ENCODE measurements around the gene BCL7B. TPM values are rescaled to one million over a fixed set of nuclear protein-coding genes. Genes with fewer than 3 reads are reported as not detected.

The BCL7B gene
- total RNA-seq, 1 donor from 2014 or later, result 68.6 TPM

DNA sequence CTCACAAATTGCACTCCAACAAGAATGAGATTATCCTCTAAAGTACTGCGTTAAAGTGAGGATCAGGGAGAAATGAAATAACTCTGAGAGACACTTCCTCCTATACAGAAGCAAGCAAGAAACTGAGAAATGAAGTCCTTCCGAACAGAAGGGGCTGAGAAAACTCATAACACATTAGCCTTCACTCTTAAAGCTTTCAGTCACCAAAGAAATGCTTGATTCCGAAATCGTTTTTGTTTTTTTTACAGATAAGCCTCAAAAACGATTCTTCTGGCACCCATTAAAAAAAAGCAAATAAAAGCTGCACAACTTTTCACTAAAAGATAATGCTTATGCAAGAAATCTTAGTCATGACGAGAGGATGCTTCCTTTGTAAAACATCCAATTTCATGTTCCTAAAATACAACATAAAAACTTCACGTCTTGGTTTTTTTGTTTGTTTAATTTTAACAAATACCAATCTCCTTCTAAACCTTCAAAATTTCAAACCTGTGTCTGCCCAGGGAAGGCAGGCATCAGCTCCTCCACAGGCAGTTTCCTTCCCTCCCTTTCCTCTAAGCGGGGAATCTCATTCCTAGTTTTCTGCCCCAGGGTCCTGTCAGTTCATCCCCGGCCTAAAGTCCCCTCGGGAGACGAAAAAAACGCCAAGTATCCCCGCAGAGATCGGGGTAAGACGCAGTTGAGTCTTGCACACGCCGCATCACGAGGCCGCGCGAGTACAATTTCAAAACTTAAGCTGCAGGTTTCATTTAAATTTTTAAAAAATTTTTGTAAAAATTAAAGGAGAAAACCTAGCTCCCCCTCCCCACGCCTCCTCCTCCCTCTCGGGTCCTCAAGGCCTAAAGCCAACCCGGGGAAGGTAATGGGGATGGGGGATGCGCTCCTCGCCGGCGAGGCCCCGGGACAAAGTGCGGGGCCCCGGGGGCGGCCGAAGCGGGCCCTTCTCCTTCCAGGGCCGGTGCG is 36.5 kb downstream of the BCL7B start:
- no peaks in the 10 kb centered on the region for H3K27me3 Mint-ChIP-seq (ENCODE audit: low read depth)
- peak overlapping the region; percentile 91 for H3K27ac Mint-ChIP-seq
- H3K9me3 Mint-ChIP-seq, result no peaks in the 10 kb centered on the region
- H3K4me3 Mint-ChIP-seq (ENCODE audit: low read depth), result peak overlapping the region; percentile 98
- DNase-seq (ENCODE audit: low spot score), result no peak
- peaks cover 46% of the 10 kb centered on the region for H3K36me3 Mint-ChIP-seq (ENCODE audit: low read depth)
- peaks cover 50% of the 10 kb centered on the region for H3K4me1 Mint-ChIP-seq (ENCODE audit: low read depth)
- intact Hi-C loops (cut with micrococcal nuclease), result no loop called here

DNA sequence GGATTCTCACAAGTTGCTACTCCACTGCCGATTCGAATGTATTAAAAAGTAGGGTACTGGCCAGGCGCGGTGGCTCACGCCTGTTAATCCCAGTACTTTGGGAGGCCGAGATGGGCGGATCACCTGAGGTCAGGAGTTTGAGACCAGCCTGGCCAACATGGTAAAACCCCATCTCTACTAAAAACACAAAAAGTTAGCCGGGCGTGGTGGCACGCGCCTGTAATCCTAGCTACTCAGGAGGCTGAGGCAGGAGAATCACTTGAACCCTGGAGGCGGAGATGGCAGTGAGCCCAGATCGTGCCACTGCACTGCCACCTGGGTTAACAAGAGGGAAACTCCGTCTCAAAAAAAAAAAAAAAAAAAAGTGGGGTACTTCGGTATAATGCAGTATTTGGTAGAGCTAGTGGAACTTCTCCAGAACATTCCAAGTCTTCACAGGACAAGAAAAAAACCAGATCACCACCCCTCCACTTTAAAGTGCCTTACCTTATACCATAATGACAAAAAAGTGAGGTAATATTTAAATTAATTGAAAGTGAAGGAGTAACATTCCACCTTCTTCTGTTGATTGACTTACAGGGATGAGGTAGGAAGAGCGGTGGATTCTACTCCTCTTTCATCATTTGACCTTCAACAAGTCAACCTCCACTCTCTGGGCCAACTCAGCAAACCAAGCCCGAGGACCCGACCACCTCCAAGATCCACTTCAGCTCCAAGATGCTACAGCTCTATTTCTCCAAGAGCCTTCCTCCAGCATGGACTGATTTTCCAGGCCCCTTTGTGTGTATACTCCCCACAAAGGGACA is 37.4 kb downstream of the BCL7B start:
- Mint-ChIP-seq H3K4me3 (ENCODE audit: low read depth) (peak overlapping the region; percentile 98), H3K9me3 (no peaks in the 10 kb centered on the region), H3K27ac (peak overlapping the region; percentile 91), H3K4me1 (ENCODE audit: low read depth) (peaks cover 45% of the 10 kb centered on the region), H3K36me3 (ENCODE audit: low read depth) (peaks cover 49% of the 10 kb centered on the region), H3K27me3 (ENCODE audit: low read depth) (no peaks in the 10 kb centered on the region)
- intact Hi-C loops (cut with micrococcal nuclease), result no loop called here
- no peak for DNase-seq (ENCODE audit: low spot score)

DNA sequence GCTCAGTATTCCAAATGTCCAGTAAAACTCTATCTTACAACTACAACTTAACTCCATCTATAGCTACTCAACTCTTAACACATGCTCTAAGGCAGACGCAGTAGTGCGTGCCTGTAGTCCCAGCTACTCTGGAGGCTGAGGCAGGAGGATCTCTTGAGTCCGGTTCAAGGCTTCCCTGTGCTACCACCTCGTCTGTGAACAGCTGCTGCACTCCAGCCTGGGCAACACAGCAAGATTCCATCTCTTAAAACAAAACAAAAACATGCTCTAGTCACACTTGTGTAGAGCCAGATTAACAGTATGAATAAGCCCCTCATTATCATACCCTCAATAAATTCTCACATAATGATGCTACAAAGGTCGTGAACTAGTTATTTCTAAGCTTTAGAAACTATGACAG is 39.0 kb downstream of the BCL7B start:
- Mint-ChIP-seq H3K36me3 (ENCODE audit: low read depth) (peaks cover 60% of the 10 kb centered on the region), H3K4me1 (ENCODE audit: low read depth) (peaks cover 43% of the 10 kb centered on the region), H3K27ac (peak overlapping the region; percentile 65), H3K9me3 (no peaks in the 10 kb centered on the region), H3K27me3 (ENCODE audit: low read depth) (no peaks in the 10 kb centered on the region), H3K4me3 (ENCODE audit: low read depth) (peak overlapping the region; percentile 98)
- intact Hi-C loops (cut with micrococcal nuclease), result no loop called here
- no peak for DNase-seq (ENCODE audit: low spot score)

DNA sequence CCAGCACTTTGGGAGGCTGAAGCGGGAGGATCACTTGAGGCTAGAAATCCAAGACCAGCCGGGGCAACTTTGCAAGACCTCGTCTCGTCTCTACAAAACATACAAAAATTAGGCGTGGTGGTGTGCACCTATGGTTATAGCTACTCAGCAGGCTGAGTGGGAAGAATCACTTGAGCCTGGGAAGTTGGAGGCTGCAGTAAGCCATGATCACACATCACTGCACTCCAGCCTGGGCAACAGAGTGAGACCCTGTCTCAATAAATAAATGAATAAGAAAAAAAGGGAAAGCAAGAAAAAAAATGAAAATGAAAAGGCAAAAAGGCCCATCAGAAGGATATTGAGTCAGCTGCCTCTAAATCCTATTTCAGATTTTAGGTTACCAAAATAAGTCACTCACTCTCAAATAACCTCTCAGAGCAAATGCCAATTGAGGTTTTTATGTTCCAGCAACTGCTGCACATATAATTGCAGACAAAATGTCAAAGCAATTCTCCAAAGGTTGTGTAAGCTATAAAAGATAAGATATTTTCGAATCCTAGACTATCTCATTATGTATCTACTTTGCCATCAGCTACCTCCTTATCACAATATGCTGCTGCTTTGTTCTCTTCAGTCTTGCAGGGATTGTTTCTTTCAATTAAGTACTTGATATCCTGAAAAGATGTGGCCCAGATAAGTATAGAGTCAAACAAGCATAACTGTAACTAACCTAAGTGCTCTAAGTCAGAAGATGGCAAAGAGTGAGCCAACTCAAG is 40.1 kb downstream of the BCL7B start:
- H3K4me1 Mint-ChIP-seq (ENCODE audit: low read depth), result peaks cover 43% of the 10 kb centered on the region
- H3K36me3 Mint-ChIP-seq (ENCODE audit: low read depth), result peaks cover 68% of the 10 kb centered on the region
- no peak for DNase-seq (ENCODE audit: low spot score)
- H3K27ac Mint-ChIP-seq, result peak overlapping the region; percentile 69
- no peaks in the 10 kb centered on the region for H3K27me3 Mint-ChIP-seq (ENCODE audit: low read depth)
- intact Hi-C loops (cut with micrococcal nuclease), result no loop called here
- H3K9me3 Mint-ChIP-seq, result no peaks in the 10 kb centered on the region
- H3K4me3 Mint-ChIP-seq (ENCODE audit: low read depth), result peak overlapping the region; percentile 13

DNA sequence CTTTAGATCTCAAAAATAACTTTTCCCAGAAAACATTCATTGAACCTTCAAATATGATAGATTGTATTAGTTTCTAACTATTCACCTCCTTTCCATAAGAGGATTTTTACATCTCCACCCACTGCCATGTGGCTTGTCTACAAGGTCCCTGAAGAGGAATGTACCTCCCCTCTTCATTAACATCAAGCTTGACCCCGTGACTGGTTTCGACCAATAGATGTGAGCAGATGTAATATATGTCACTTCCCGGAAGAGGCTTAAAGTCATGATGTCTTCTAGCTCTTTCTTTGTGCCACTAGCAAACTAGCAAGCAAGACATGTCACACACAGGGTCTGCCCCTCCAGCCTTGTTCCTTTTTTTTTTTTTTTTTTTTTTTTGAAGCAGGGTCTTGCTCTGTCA is 42.3 kb downstream of the BCL7B start:
- no peak overlapping the region for H3K27ac Mint-ChIP-seq
- no peaks in the 10 kb centered on the region for H3K27me3 Mint-ChIP-seq (ENCODE audit: low read depth)
- H3K4me1 Mint-ChIP-seq (ENCODE audit: low read depth), result peaks cover 38% of the 10 kb centered on the region
- H3K9me3 Mint-ChIP-seq, result no peaks in the 10 kb centered on the region
- no peak overlapping the region for H3K4me3 Mint-ChIP-seq (ENCODE audit: low read depth)
- intact Hi-C loops (cut with micrococcal nuclease), result no loop called here
- peaks cover 74% of the 10 kb centered on the region for H3K36me3 Mint-ChIP-seq (ENCODE audit: low read depth)
- DNase-seq (ENCODE audit: low spot score), result no peak

DNA sequence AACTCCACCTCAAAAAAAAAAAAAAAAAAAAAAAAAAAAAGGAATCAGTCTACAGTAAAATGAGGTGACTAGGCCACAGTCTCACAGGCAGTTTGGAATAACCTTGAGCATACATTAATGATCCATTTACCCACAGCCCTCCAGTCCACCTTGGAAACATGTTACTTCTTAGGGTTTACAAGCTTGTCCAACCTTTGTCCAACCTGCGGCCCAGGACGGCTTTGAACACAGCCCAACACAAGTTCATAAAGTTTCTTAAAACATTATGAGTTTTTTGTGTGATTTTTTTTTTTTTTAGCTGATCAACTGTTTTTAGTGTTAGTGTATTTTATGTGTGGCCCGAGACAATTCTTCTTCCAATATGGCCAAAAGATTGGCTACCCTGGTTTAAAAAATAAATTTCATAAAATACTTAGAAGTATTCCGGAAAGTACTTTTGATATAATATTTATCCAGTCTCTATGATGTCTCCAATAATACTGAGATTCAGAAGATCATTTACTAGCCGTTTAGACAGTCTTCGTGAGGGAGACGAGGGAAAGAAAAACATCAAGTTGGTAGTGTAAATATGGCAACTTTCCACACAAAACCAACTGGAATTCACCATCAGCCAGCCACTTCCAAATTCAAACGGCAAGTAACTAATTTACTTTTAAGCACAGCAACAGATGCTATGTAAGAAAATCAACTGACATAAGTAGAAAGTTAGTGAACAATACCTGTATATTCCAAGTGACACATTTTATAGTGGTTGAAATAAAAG is 45.3 kb downstream of the BCL7B start:
- intact Hi-C loops (cut with micrococcal nuclease), result no loop called here
- Mint-ChIP-seq H3K27ac (no peak overlapping the region), H3K4me3 (ENCODE audit: low read depth) (no peak overlapping the region), H3K27me3 (ENCODE audit: low read depth) (no peaks in the 10 kb centered on the region), H3K4me1 (ENCODE audit: low read depth) (peaks cover 12% of the 10 kb centered on the region), H3K9me3 (no peaks in the 10 kb centered on the region), H3K36me3 (ENCODE audit: low read depth) (peaks cover 72% of the 10 kb centered on the region)
- DNase-seq (ENCODE audit: low spot score), result no peak

DNA sequence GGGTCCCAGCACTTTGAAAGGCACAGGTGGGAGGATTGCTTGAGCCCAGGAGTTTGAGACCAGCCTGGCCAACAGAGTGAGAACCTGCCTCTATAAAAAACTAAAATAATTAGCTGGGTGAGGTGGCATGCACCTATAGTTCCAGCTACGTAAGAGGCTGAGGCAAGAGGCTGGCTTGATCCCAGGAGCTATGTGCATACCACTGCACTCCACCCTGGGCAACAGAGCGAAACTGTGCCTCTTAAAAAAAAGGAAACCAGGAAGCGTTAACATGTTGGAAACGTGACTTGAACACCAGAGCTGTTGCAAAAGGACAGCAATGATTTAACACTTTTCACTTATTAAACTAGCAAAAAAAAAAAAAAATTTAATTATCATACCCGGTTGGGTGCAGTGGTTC is 48.0 kb downstream of the BCL7B start:
- Mint-ChIP-seq H3K27ac (no peak overlapping the region), H3K36me3 (ENCODE audit: low read depth) (peaks cover 75% of the 10 kb centered on the region), H3K4me1 (ENCODE audit: low read depth) (peaks cover 6% of the 10 kb centered on the region), H3K9me3 (no peaks in the 10 kb centered on the region), H3K27me3 (ENCODE audit: low read depth) (no peaks in the 10 kb centered on the region), H3K4me3 (ENCODE audit: low read depth) (no peak overlapping the region)
- no peak for DNase-seq (ENCODE audit: low spot score)
- intact Hi-C loops (cut with micrococcal nuclease), result no loop called here

DNA sequence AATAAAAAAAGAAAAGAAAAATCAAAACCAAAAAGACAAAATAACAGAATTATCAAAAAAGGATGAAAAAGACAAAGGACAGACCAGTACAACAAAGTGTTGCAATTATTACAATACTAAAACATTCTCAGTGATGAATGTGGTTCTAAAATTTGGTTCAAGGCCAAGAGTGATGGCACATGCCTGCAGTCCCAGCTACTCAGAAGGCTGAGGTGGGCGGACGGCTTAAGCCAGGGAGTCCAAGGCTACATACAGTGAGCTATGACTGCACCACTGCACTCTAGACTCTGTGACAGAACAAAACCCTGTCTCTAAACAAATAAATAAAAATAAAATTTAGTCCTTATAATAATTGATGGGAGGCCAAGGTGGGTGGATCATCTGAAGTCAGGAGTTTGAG is 49.9 kb downstream of the BCL7B start:
- DNase-seq (ENCODE audit: low spot score), result no peak
- peaks cover 74% of the 10 kb centered on the region for H3K36me3 Mint-ChIP-seq (ENCODE audit: low read depth)
- H3K27ac Mint-ChIP-seq, result no peak overlapping the region
- intact Hi-C loops (cut with micrococcal nuclease), result no loop called here
- H3K27me3 Mint-ChIP-seq (ENCODE audit: low read depth), result no peaks in the 10 kb centered on the region
- H3K4me1 Mint-ChIP-seq (ENCODE audit: low read depth), result no peaks in the 10 kb centered on the region
- H3K4me3 Mint-ChIP-seq (ENCODE audit: low read depth), result no peak overlapping the region
- no peaks in the 10 kb centered on the region for H3K9me3 Mint-ChIP-seq

DNA sequence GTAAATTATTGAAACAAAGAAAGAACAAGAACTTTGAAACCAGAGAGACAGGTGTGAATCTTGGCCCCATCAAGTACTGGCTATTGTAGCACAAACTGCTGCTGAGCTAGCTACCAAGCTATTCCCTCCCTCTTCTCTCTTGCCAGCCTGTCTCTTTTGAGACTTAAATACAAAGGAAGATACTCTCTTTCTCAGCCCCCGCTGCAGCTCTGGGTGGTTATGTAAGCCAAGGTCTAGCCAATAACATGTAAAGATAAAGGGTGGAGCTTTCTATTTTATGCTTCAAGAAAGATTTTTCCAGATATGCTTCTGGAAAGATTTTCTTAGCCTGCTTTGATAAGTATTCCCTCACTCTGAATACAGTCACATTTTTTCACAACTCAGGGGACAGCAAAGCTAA is 52.6 kb downstream of the BCL7B start:
- no peak overlapping the region for H3K4me3 Mint-ChIP-seq (ENCODE audit: low read depth)

DNA sequence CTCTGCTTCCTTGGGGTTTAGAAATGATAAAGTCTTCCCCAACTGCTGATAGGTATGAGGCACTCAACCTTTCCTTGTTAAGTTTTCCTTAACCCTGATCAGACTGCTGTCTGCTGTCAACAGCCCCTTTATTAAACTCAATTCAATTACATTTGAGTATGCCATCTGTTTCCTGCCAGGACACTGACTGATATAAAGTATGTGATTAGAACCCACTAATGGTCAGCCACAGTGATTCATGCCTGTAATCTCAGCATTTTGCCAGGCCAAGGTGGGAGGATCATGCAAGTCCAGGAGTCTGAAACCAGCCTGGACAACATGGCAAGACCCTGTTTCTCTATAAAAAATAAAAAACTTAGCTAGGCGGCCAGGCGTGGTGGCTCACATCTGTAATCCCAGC is 53.5 kb downstream of the BCL7B start:
- DNase-seq (ENCODE audit: low spot score), result no peak
- no peak overlapping the region for H3K27ac Mint-ChIP-seq
- no peaks in the 10 kb centered on the region for H3K9me3 Mint-ChIP-seq
- H3K36me3 Mint-ChIP-seq (ENCODE audit: low read depth), result peaks cover 75% of the 10 kb centered on the region
- no peak overlapping the region for H3K4me3 Mint-ChIP-seq (ENCODE audit: low read depth)
- H3K4me1 Mint-ChIP-seq (ENCODE audit: low read depth), result no peaks in the 10 kb centered on the region
- H3K27me3 Mint-ChIP-seq (ENCODE audit: low read depth), result no peaks in the 10 kb centered on the region
- intact Hi-C loops (cut with micrococcal nuclease), result no loop called here

More for the DNA sequence above, 52.6 kb downstream of the BCL7B start:
- no peaks in the 10 kb centered on the region for H3K27me3 Mint-ChIP-seq (ENCODE audit: low read depth)
- peaks cover 73% of the 10 kb centered on the region for H3K36me3 Mint-ChIP-seq (ENCODE audit: low read depth)
- no peak for DNase-seq (ENCODE audit: low spot score)
- H3K4me1 Mint-ChIP-seq (ENCODE audit: low read depth), result no peaks in the 10 kb centered on the region
- H3K9me3 Mint-ChIP-seq, result no peaks in the 10 kb centered on the region
- intact Hi-C loops (cut with micrococcal nuclease), result no loop called here
- no peak overlapping the region for H3K27ac Mint-ChIP-seq

DNA sequence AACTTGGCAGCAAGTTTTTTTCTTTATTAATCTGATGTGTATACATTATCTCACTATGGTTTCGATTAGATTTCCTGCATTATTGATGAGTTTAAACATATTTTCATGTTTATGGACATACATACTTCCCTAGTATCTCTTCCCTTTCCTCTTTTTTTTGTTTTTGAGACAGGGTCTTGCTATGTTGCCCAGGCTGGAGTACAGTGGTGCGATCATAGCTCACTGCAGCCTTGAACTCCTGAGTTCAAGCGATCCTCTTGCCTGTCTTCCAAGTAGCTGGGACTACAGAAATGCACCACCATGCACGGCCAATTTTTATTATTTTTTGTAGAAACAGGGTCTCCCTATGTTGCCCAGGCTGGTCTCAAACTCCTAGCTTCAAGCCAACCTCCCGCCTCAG is 54.3 kb downstream of the BCL7B start:
- Mint-ChIP-seq H3K27ac (no peak overlapping the region), H3K9me3 (no peaks in the 10 kb centered on the region), H3K4me1 (ENCODE audit: low read depth) (no peaks in the 10 kb centered on the region), H3K4me3 (ENCODE audit: low read depth) (no peak overlapping the region), H3K27me3 (ENCODE audit: low read depth) (no peaks in the 10 kb centered on the region), H3K36me3 (ENCODE audit: low read depth) (peaks cover 76% of the 10 kb centered on the region)
- intact Hi-C loops (cut with micrococcal nuclease), result no loop called here
- DNase-seq (ENCODE audit: low spot score), result no peak

DNA sequence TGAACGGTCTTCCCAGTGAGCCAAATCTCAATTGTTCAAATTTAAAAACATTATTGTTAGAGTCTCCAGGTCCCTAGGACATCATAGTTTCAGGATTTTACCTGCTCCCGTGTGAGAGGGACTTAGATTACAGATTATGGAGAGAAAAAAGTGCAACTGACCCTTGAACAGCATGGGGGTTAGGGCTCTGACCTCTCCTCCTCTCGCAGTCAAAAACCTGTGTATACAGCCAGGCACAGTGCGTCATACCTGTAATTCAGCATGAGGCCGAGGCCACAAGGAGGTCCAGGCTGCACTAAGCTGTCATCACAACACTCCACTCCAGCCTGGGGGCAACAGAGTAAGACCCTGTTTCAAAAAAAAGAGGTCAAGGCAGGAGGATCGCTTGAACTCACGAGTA is 60.9 kb downstream of the BCL7B start:
- DNase-seq (ENCODE audit: low spot score), result no peak
- no peaks in the 10 kb centered on the region for H3K27me3 Mint-ChIP-seq (ENCODE audit: low read depth)
- intact Hi-C loops (cut with micrococcal nuclease), result no loop called here
- H3K4me3 Mint-ChIP-seq (ENCODE audit: low read depth), result no peak overlapping the region
- H3K36me3 Mint-ChIP-seq (ENCODE audit: low read depth), result peaks cover 87% of the 10 kb centered on the region
- no peaks in the 10 kb centered on the region for H3K9me3 Mint-ChIP-seq
- peaks cover 3% of the 10 kb centered on the region for H3K4me1 Mint-ChIP-seq (ENCODE audit: low read depth)
- no peak overlapping the region for H3K27ac Mint-ChIP-seq

Measured in activated T-helper 2 cell treated with anti-CD3 and anti-CD28 coated beads, Interferon-gamma antibody, Interleukin-2, Interleukin-4, amounts not matched to agents 10 μg/mL and 5 μg/mL and 100 μg/mL, durations not matched to agents 14 hours and 24 hours and 36 hours (primary cell).